Adrenal gland (tissue), 5 donors: ENCODE measurements around the gene SH3BP5L.

ENCODE experiments used
- CTCF ChIP-seq, 6 experiments: fragments of 450-650 bp in 4 of 6; fragments of 200-600 bp in 2 of 6; sonication (generic) in 1 of 6; IDR thresholded peaks; 1 replicate in 5 of 6; 2 replicates in 1 of 6; pipeline versions ENCODE4 v1.5.1 to v1.8.0; 2016 to 2021; ENCODE audit warnings: antibody characterized with exemption in 6 of 6, mild to moderate bottlenecking in 2 of 6, moderate library complexity in 1 of 6
- POLR2A ChIP-seq, 2 donors: fragments of 450-650 bp; IDR thresholded peaks; one replicate each; pipeline ENCODE4 v1.6.1; 2017; ENCODE audit warnings: antibody characterized with exemption in 2 of 2, mild to moderate bottlenecking in 2 of 2, moderate library complexity in 1 of 2
- donor health status: DM: no; HTN: no; CAD: no.

DNA sequence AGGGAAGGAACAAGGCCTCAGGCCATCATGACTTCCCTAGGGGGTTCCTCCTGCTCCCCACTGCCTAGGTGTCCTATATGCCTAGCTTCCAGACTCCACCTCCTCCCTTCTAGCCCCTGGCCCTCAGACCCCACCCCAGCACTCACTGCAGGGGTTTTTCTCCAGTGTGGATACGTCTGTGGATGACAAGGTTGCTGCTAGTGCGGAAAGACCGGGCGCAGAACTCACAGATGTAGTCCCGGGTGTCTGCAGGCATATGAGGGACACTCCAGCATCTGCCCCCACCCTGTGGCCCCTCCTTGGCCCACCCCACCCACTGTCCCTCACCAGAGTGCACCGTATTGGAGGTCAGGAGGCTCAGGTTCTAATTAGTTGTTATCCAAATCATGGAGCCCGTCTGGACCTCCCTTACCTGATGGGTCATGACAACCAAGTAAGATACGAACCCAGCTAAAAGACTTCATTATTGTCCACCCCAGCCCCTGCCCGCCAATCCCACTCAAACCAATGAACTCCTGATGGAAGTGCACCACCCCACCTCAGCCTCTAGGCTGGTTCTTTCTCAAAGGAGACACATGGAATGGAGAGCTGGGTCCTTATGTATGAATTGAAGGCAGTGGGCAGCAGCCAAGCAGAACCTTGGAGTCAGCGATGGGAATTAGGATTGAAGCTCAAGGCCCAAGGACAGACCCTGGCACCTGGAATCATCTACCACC is 25.0 kb upstream of the SH3BP5L start:
- TF ChIP-seq CTCF (IDR thresholded peaks at IDR 0.05) (no peak), POLR2A (IDR thresholded peaks at IDR 0.05) (no peak)
